ENCODE data around the gene BLTP1.

DNA sequence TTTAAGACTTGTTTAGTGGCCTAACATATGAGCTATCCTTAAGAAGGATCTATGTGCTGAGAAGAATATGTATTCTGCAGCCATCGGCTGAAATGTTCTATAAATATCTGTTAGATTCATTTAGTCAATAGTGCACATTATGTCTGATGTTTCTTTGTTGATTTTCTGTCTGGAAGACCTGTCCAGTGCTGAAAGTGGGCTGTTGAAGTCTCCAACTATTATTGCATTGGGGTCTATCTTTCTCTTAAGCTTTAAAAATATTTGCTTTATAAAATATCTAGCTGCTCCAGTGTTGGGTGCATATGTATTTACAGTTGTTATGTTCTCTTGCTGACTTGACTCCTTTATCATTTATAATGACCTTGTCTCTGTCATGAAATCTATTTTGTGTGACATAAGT, 9.4 kb upstream of the BLTP1 start:
- TF ChIP-seq, protein P1, sequence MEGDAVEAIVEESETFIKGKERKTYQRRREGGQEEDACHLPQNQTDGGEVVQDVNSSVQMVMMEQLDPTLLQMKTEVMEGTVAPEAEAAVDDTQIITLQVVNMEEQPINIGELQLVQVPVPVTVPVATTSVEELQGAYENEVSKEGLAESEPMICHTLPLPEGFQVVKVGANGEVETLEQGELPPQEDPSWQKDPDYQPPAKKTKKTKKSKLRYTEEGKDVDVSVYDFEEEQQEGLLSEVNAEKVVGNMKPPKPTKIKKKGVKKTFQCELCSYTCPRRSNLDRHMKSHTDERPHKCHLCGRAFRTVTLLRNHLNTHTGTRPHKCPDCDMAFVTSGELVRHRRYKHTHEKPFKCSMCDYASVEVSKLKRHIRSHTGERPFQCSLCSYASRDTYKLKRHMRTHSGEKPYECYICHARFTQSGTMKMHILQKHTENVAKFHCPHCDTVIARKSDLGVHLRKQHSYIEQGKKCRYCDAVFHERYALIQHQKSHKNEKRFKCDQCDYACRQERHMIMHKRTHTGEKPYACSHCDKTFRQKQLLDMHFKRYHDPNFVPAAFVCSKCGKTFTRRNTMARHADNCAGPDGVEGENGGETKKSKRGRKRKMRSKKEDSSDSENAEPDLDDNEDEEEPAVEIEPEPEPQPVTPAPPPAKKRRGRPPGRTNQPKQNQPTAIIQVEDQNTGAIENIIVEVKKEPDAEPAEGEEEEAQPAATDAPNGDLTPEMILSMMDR (IDR thresholded peaks at IDR 0.05): no peak
- TF ChIP-seq POLR2A (IDR thresholded peaks at IDR 0.05) (no peak), POLR2AphosphoS5 (IDR thresholded peaks at IDR 0.05) (no peak)
